Stimulated activated CD4-positive, alpha-beta T cell treated with anti-CD3 and anti-CD28 coated beads, Interleukin-4, amount 100 ng/mL, for 48 hours (primary cell): ENCODE data around the gene GRIP1.

Experiments
- DNase-seq, 2 donors: peaks; one replicate each; pipeline ENCODE4 v3.0.0-alpha.2; 2020; ENCODE audit warnings: low read depth in 2 of 2

The GRIP1 gene

GRCh38 chr12:66387117-66387516, 291.8 kb downstream of the GRIP1 start:
- no peak for DNase-seq

GRCh38 chr12:66380769-66381535, 297.9 kb downstream of the GRIP1 start:
- DNase-seq: no peak

- DNase-seq: no peak
These were observed 299.3 kb downstream of the GRIP1 start for GRCh38 chr12:66379616-66380015.

DNA sequence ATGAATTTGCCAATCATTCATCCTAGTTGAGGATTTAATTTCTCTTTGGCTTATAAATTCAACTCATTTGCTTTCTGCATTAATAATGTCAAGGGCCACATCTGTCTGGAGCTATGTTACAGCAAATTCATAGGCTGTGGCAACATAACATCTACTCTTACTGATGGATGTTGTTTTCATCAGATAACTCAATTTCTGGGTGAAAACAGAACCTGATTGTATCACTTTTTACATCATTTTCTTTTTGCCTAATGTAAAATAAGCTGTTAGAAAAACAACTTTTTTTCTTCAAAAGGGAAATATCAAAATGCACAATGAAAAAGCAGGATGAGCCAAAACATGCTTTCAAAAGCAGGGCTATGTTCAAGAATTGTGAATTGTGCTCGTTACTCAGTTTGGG, 303.3 kb downstream of the GRIP1 start:
- DNase-seq: no peak

DNA sequence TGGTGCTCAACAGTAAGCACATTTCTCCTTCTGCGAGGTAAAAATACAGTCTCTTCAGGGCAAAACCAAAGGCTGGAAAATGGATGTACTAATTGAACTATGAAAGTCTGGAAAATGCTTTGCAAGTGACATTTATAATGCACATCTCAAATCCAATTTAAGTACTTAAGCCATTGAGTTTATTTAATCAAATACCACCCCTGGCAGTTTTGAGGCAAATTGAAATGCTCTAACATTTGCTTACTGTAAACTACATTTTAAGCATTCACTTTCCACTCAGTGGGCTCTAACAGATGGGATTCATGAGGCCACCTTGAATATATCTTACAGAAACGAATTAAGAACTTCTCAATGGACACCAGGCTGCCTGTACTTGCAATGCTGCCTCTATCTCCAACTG, 306.9 kb downstream of the GRIP1 start:
- no peak for DNase-seq

DNA sequence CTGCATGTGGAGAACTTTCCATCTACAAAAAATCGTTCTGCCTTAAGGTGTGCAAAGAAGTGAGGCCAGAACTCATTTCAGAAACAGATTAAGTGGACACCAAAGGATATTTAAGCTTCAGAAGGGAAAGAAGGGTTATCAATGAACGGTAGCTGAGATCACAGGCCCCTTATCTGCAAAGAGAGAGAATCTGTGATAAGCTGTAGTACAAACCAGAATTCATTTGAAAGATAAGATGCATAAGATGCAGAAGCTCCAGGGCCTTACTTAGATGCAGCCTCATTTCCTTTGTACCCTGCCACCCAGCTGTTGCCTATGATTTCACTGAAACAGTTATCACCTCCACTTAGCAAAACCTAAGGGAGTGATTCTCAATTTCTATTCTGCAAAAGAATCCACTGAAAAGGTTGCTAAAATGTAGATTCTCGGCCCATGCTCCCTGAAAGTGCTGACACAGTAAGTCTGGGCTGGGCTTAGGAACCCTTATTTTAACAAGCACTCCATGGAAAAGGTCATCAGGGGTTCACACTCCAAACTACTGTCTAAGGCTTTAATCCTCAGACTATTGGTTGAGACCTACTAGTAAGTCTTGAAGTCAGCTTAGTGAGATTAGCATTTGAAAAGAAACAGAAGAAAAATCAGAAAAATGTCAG, 311.7 kb downstream of the GRIP1 start:
- DNase-seq: no peak

GRCh38 chr12:66365718-66366490, 313.0 kb downstream of the GRIP1 start:
- no peak for DNase-seq

DNA sequence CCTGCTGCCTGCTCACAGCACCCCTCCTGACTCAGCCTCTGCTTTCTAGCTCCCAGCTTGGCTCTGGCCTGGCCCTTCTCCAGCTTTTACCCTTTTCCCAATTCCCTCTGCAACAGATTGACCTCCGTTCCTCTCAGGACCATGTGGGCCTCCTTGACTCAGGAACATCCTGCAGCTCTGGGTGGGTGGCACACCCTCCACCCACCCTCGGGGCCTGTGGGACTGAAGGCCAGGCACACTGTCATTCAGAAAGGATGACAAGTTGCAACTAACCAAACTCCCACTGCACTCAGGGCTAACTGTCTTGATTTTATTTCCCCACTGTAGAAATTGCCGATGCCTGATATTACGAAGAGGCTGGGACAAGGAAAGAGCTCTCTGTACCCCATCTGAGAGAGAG, 317.2 kb downstream of the GRIP1 start:
- no peak for DNase-seq

- DNase-seq: no peak
These were observed 319.6 kb downstream of the GRIP1 start for GRCh38 chr12:66359300-66359699.

DNA sequence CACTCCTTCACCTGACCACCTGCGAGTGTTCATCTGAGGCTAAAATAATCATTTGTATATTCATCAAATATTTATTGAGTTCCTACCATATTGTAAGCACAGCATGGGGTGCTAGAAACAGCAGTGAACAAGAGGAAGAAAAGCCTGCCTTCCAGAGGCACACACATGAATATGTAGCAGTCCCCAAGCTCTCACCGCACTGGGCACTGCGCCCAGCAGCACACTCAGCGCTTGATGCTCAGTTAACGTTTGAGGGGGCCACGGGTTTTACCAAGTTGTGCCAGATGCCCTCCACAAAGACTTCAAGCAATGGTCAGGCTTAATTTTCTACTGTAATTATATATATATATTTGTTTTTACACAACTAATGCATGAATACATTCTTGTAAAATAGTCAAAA, 324.6 kb downstream of the GRIP1 start:
- DNase-seq: no peak

GRCh38 chr12:66352899-66353298, 326.0 kb downstream of the GRIP1 start:
- DNase-seq: no peak

DNA sequence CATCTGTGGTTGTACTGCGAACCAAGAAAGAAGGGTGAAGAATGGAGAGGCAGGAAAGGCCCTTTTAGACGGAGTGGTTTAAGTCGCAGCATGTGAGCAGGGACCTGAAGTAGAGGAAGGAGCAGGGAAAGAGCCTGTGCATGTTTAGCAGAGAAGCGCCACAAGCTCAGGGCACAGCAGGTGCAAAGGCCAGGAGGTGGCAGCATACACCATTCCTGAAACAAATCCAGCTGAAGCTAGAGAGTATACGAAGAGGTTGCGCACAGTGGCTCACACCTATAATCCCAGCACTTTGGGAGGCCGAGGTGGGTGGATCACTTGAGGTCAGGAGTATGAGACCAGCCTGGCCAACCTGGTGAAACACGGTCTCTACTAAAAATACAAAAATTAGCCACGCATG, 326.7 kb downstream of the GRIP1 start:
- no peak for DNase-seq

- DNase-seq: no peak
These were observed 327.6 kb downstream of the GRIP1 start for GRCh38 chr12:66351301-66351700.

- DNase-seq: no peak
These were observed 332.9 kb downstream of the GRIP1 start for GRCh38 chr12:66345956-66346355.

DNA sequence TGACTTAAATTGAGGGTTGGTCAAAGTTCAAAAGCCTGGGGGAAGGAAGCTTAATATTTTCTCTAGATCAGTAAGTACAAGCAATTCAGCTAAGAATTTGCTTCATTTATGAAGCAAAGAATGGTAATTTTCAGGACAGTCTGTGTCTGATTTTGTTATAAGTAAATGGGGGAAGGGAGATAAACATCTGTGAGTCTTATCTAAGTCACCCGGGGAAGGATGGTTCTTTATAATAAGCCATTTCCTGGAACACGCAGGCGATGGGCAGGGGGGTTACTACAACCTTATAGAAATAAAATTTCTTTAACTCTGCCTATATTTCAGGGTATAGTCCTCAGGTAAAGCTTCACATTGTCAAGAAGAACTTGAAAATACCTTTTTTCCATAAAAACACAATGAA, 333.7 kb downstream of the GRIP1 start:
- no peak for DNase-seq

GRCh38 chr12:66341126-66341525, 337.8 kb downstream of the GRIP1 start:
- no peak for DNase-seq

DNA sequence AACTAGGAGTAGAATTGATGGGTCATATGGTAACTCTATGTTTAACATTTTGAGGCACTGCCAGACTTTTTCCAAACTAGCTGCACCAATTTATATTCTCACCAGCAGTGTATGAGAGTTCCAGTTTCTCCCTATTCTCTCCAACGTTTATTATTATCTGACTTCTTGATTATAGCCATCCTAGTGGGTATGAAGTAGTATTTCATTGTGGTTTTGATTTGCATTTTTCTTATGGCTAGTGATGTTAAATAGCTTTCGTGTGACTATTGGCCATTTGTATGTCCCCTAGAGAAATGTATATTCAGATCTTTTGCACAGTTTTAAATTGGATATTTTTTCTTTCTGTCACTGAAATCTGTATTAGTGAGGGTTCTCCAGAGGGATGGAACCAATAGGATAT, 338.7 kb downstream of the GRIP1 start:
- DNase-seq: no peak

DNA sequence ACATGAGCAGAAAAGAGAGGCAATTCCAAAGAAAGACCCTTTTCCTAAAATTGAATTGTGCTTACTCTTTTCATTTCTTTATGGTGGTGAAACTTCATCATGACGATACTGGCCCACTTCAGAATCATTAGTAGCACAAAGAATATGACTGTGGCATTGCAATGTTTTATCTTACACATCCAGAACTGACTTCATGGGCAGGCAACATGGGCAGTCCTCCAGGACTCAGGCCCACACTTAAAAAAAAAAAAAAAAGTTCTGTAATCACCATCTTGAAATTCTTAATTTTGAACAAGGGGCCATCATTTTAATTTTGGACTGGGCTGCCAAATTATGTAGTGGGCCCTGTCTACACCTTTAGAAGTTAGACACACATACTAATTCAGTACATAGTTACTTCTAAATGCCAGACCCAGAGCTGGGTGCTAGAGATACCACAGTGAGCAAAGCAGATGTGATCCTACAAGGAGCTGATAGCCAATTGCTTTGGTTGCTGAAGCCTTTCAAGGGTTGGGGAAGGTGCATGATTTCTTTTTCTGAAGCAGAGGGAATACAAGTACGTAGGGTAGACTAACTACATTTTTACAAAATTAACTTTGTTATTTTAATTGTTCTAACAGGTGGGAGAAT, 341.4 kb downstream of the GRIP1 start:
- DNase-seq: no peak

DNA sequence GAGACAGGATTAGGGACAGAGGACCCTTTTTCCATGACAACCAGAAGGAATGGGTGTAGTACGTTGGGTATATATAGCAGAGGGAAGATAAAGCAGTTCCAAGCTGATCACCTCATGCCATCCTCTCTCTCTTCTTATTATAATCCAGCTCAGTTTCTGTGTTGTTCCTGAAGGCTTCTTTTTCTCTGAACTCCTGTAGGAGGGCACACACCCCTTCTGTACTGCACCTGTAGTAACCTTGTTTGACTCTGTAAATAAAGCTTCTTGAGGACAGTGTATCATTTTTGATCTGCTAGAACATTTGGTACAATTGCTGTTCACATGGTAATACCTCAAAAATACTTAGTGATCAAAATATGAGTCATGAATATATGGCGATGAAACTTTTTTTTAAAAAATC, 343.1 kb downstream of the GRIP1 start:
- DNase-seq: no peak

GRCh38 chr12:66331814-66332213, 347.1 kb downstream of the GRIP1 start:
- DNase-seq: no peak

- no peak for DNase-seq
These were observed 347.9 kb downstream of the GRIP1 start for GRCh38 chr12:66331016-66331415.

- DNase-seq: no peak
These were observed 348.9 kb downstream of the GRIP1 start for GRCh38 chr12:66329941-66330340.
